Mononuclear cell (primary cell): ENCODE measurements around the gene HSD11B1L. TPM values are rescaled to one million over a fixed set of nuclear protein-coding genes. Genes with fewer than 3 reads are reported as not detected.
"Not testable (repeated sequence)": the region's sequence is repeated elsewhere in the genome, so short reads cannot be mapped to it uniquely, and the experiment has no call there.

ENCODE experiments used
- H3K27me3 ChIP-seq: 2 replicates; pipeline ENCODE4 v1.6.0; 2011; ENCODE audit warnings: low read length, control low read depth; ENCODE audit not compliant: insufficient read depth
- H3K4me1 ChIP-seq: 2 replicates; pipeline ENCODE4 v1.5.1; 2011; ENCODE audit warnings: mild to moderate bottlenecking, low read length, control low read depth; ENCODE audit not compliant: insufficient read depth
- H3K4me3 ChIP-seq: 2 replicates; pipeline ENCODE4 v1.5.1; 2011; ENCODE audit warnings: mild to moderate bottlenecking, low read length, moderate library complexity
- H3K9me3 ChIP-seq: 2 replicates; pipeline ENCODE4 v1.5.1; 2011; ENCODE audit warnings: low read depth, mild to moderate bottlenecking, control low read depth, low read length
- total RNA-seq: library from RNA; depleted of rRNA; stranded (reverse); fragments of >200 nt; gene quantifications from one replicate; pipeline ENCODE4 v1.2.3, GENCODE V29; 2012

Gene HSD11B1L
- total RNA-seq, 1 donor, result 3.5 TPM

- no peaks in the 10 kb centered on the region for H3K9me3 ChIP-seq
- no peaks in the 10 kb centered on the region for H3K27me3 ChIP-seq
- H3K4me3 ChIP-seq, result no peak overlapping the region
- peaks cover 29% of the 10 kb centered on the region for H3K4me1 ChIP-seq
These were observed 36.5 kb downstream of the HSD11B1L start for GRCh38 chr19:5717215-5717935.

GRCh38 chr19:5718037-5718578, 37.3 kb downstream of the HSD11B1L start:
- peaks cover 29% of the 10 kb centered on the region for H3K4me1 ChIP-seq
- H3K9me3 ChIP-seq, result no peaks in the 10 kb centered on the region
- H3K4me3 ChIP-seq, result no peak overlapping the region
- no peaks in the 10 kb centered on the region for H3K27me3 ChIP-seq

- H3K9me3 ChIP-seq, result no peaks in the 10 kb centered on the region
- H3K27me3 ChIP-seq, result no peaks in the 10 kb centered on the region
- H3K4me3 ChIP-seq, result peak overlapping the region; percentile 87
- H3K4me1 ChIP-seq, result peaks cover 29% of the 10 kb centered on the region
These were observed 37.9 kb downstream of the HSD11B1L start for GRCh38 chr19:5718579-5719273.

GRCh38 chr19:5719274-5719960, 38.6 kb downstream of the HSD11B1L start:
- H3K4me1 ChIP-seq, result peaks cover 29% of the 10 kb centered on the region
- peak overlapping the region; percentile 87 for H3K4me3 ChIP-seq
- no peaks in the 10 kb centered on the region for H3K9me3 ChIP-seq
- H3K27me3 ChIP-seq, result no peaks in the 10 kb centered on the region

- peak within 1 kb of the TSS; percentile 87 for H3K4me3 ChIP-seq
- peaks cover 29% of the 10 kb centered on the region for H3K4me1 ChIP-seq
- H3K9me3 ChIP-seq, result no peaks in the 10 kb centered on the region
- no peaks in the 10 kb centered on the region for H3K27me3 ChIP-seq
These were observed 39.3 kb downstream of the HSD11B1L start, which contains the start of the genes CATSPERD and LONP1 for GRCh38 chr19:5719961-5720790. Gene CATSPERD, plus strand, starts transcription at chr19:5720637. Its CDS starts 101 bp downstream, at chr19:5720738. Gene LONP1, minus strand, starts transcription at chr19:5720146. Its CDS starts 14 bp downstream, at chr19:5720132.

- Histone ChIP-seq H3K4me1 (no peaks in the 10 kb centered on the region), H3K27me3 (no peaks in the 10 kb centered on the region), H3K4me3 (no peak overlapping the region), H3K9me3 (no peaks in the 10 kb centered on the region)
These were observed 46.7 kb downstream of the HSD11B1L start for GRCh38 chr19:5727453-5728050.

GRCh38 chr19:5733172-5733571, 52.3 kb downstream of the HSD11B1L start:
- not testable (repeated sequence) for H3K4me3 ChIP-seq, H3K4me1 ChIP-seq, H3K27me3 ChIP-seq, H3K9me3 ChIP-seq

Other genes with a start within 250 kb of the HSD11B1L start
- gene ZNRF4, start 225.6 kb upstream of the HSD11B1L start, total RNA-seq, result not detected
- 0.84 TPM for gene TINCR, start 113.1 kb upstream of the HSD11B1L start, total RNA-seq
- 107 TPM for gene SAFB2, start 58.3 kb upstream of the HSD11B1L start, total RNA-seq
- 140 TPM for gene SAFB, start 57.9 kb upstream of the HSD11B1L start, total RNA-seq
- gene MICOS13, start 511 bp upstream of the HSD11B1L start, total RNA-seq, result 8.5 TPM
- 378 TPM for gene RPL36, start 9.3 kb downstream of the HSD11B1L start, total RNA-seq
- 46.4 TPM for gene LONP1, start 39.1 kb downstream of the HSD11B1L start, total RNA-seq
- not detected for gene CATSPERD, start 39.6 kb downstream of the HSD11B1L start, total RNA-seq
- 0.42 TPM for gene PRR22, start 103.7 kb downstream of the HSD11B1L start, total RNA-seq
- gene DUS3L, start 110.1 kb downstream of the HSD11B1L start, total RNA-seq, result 42.8 TPM
- 0.10 TPM for gene NRTN, start 124.0 kb downstream of the HSD11B1L start, total RNA-seq
- gene FUT6, start 158.7 kb downstream of the HSD11B1L start, total RNA-seq, result not detected
- gene FUT3, start 170.4 kb downstream of the HSD11B1L start, total RNA-seq, result 0.21 TPM
- gene FUT5, start 189.5 kb downstream of the HSD11B1L start, total RNA-seq, result 3.8 TPM
- 59.5 TPM for gene NDUFA11, start 222.8 kb downstream of the HSD11B1L start, total RNA-seq
- 18.2 TPM for gene VMAC, start 223.8 kb downstream of the HSD11B1L start, total RNA-seq
- 10.6 TPM for gene CAPS, start 233.2 kb downstream of the HSD11B1L start, total RNA-seq